Keratinocyte (primary cell): Measurements from ENCODE around the gene SLC6A3. TPM values are rescaled to one million over a fixed set of nuclear protein-coding genes. Genes with fewer than 3 reads are reported as not detected.

Experiments
- DNase-seq: peaks from one replicate; pipeline ENCODE4 v3.0.0-alpha.2; 2011; ENCODE audit warnings: low read depth, missing footprints, low spot score
- FAIRE-seq: peaks from 2 replicates; lab custom pipeline; 2011; peaks lifted over from hg19 to GRCh38; lab: Jason Lieb, UNC
- H2AFZ ChIP-seq: 2 replicates; pipeline ENCODE4 v1.6.0; 2012; ENCODE audit warnings: low read length, control low read depth, inconsistent platforms; ENCODE audit not compliant: control insufficient read depth
- H3K27ac ChIP-seq: 2 replicates; pipeline ENCODE4 v1.5.1; 2011; ENCODE audit warnings: low read length; ENCODE audit not compliant: control insufficient read depth, insufficient read depth
- H3K27me3 ChIP-seq: 3 replicates; pipeline ENCODE4 v1.6.0; 2011; ENCODE audit warnings: low read length; ENCODE audit not compliant: control insufficient read depth, insufficient read depth; ENCODE audit errors: extremely low read depth
- H3K36me3 ChIP-seq, 2 experiments: 2 replicates in 1 of 2; 3 replicates in 1 of 2; pipeline ENCODE4 v1.5.1; 2011; ENCODE audit warnings: low read length in 2 of 2, mild to moderate bottlenecking in 1 of 2; ENCODE audit not compliant: control insufficient read depth in 2 of 2, insufficient read depth in 2 of 2; ENCODE audit errors: extremely low read depth in 1 of 2
- H3K4me1 ChIP-seq: 3 replicates; pipeline ENCODE4 v1.5.1; 2011; ENCODE audit warnings: low read length; ENCODE audit not compliant: control insufficient read depth, insufficient read depth; ENCODE audit errors: extremely low read depth
- H3K4me2 ChIP-seq: 3 replicates; pipeline ENCODE4 v1.6.0; 2011; ENCODE audit warnings: low read depth, low read length; ENCODE audit not compliant: control insufficient read depth, insufficient read depth; ENCODE audit errors: extremely low read depth
- H3K4me3 ChIP-seq, 3 experiments: fragments of 200-600 bp in 1 of 3; sonication (generic) in 1 of 3; 2 replicates in 2 of 3; 3 replicates in 1 of 3; pipeline ENCODE4 v1.5.1; 2011 to 2016; ENCODE audit warnings: low read length in 3 of 3, mild to moderate bottlenecking in 3 of 3, control low read depth in 2 of 3, inconsistent platforms in 1 of 3, low read depth in 1 of 3, mixed read lengths in 1 of 3, mixed run types in 1 of 3, moderate library complexity in 1 of 3; ENCODE audit not compliant: control insufficient read depth in 2 of 3, insufficient read depth in 2 of 3; ENCODE audit errors: extremely low read depth in 1 of 3
- H3K79me2 ChIP-seq: 2 replicates; pipeline ENCODE4 v1.6.0; 2012; ENCODE audit warnings: low read length; ENCODE audit not compliant: control insufficient read depth, insufficient read depth
- H3K9ac ChIP-seq: 3 replicates; pipeline ENCODE4 v1.6.0; 2011; ENCODE audit warnings: low read length; ENCODE audit not compliant: control insufficient read depth, insufficient read depth; ENCODE audit errors: extremely low read depth
- H3K9me1 ChIP-seq: 3 replicates; pipeline ENCODE4 v1.6.0; 2011; ENCODE audit warnings: low read length; ENCODE audit not compliant: control insufficient read depth, insufficient read depth; ENCODE audit errors: extremely low read depth
- H3K9me3 ChIP-seq: 2 replicates; pipeline ENCODE4 v1.5.1; 2012; ENCODE audit warnings: low read depth, low read length; ENCODE audit not compliant: control insufficient read depth
- H4K20me1 ChIP-seq: 3 replicates; pipeline ENCODE4 v1.6.0; 2011; ENCODE audit warnings: low read length; ENCODE audit not compliant: control insufficient read depth, insufficient read depth; ENCODE audit errors: extremely low read depth
- CTCF ChIP-seq, 3 experiments: IDR thresholded peaks in 1 of 3; conservative IDR thresholded peaks in 1 of 3; optimal IDR thresholded peaks in 1 of 3; 2 replicates in 2 of 3; 3 replicates in 1 of 3; pipeline versions ENCODE3 to v1.5.1; 2011; ENCODE audit warnings: low read length in 3 of 3, mild to moderate bottlenecking in 3 of 3, moderate library complexity in 2 of 3, control low read depth in 1 of 3, inconsistent platforms in 1 of 3; ENCODE audit not compliant: insufficient read depth in 2 of 3; ENCODE audit errors: extremely low read depth in 1 of 3
- EZH2 ChIP-seq: IDR thresholded peaks from one replicate; pipeline ENCODE4 v1.6.1; 2012; ENCODE audit warnings: inconsistent platforms, mild to moderate bottlenecking, low read length, moderate library complexity
- dilution Hi-C: fragments of 300-500 bp; cut with MboI; formaldehyde crosslinking; loops from one replicate; pipeline ENCODE4 v1.7.0; 2020; ENCODE audit warnings: low sequenced_read_pairs; ENCODE audit not compliant: extremely low pct_ligation_motif_present
- polyA plus RNA-seq, 5 experiments: library from polyadenylated mRNA; depleted of rRNA in 3 of 5; stranded (reverse) in 3 of 5; stranded (forward) in 1 of 5; unstranded in 1 of 5; fragments of >200 nt; gene quantifications; 1 replicate in 1 of 5; 2 replicates in 3 of 5; 3 replicates in 1 of 5; pipeline versions ENCODE4 v1.2.1 to v1.2.3, GENCODE V29; 2011 to 2012; ENCODE audit warnings: missing spikeins in 2 of 5, low read depth in 1 of 5, low replicate concordance in 1 of 5

The SLC6A3 gene
- polyA plus RNA-seq, 1 donor (not counting 4 experiments of a cell fraction or from before 2014, with no cell fraction given), result 0.03 TPM

GRCh38 chr5:1444361-1445189 lies 665 bp downstream of the SLC6A3 start:
- Histone ChIP-seq H3K27me3 (peaks cover 64% of the 10 kb centered on the region), H3K9me1 (no peaks in the 10 kb centered on the region), H3K4me1 (no peaks in the 10 kb centered on the region), H4K20me1 (no peaks in the 10 kb centered on the region), H3K79me2 (no peaks in the 10 kb centered on the region), H3K4me2 (no peak overlapping the region), H2AFZ (no peak overlapping the region), H3K36me3 (no peaks in the 10 kb centered on the region), H3K27ac (no peak overlapping the region), H3K4me3 (no peak overlapping the region), H3K9ac (no peak overlapping the region), H3K9me3 (no peaks in the 10 kb centered on the region)
- TF ChIP-seq CTCF (optimal IDR thresholded peaks at IDR 0.05 in 1 of 3, IDR thresholded peaks at IDR 0.05 in 1 of 3, conservative IDR thresholded peaks at IDR 0.05 in 1 of 3; ENCODE audit: extremely low read depth in 1 of 3, insufficient read depth in 2 of 3, low read length in 3 of 3) (no peak), EZH2 (peak; percentile 96)
- no peak for FAIRE-seq
- no peak for DNase-seq
- dilution Hi-C loops, result no loop called here

- H3K79me2 ChIP-seq, result no peaks in the 10 kb centered on the region
- dilution Hi-C loops, result no loop called here
- no peak for FAIRE-seq
- H3K27ac ChIP-seq, result no peak overlapping the region
- H2AFZ ChIP-seq, result no peak overlapping the region
- no peak for DNase-seq
- no peaks in the 10 kb centered on the region for H4K20me1 ChIP-seq
- H3K4me1 ChIP-seq, result no peaks in the 10 kb centered on the region
- H3K4me3 ChIP-seq, result no peak overlapping the region
- no peaks in the 10 kb centered on the region for H3K9me3 ChIP-seq
- H3K4me2 ChIP-seq, result no peak overlapping the region
- H3K9me1 ChIP-seq, result no peaks in the 10 kb centered on the region
- H3K9ac ChIP-seq, result no peak overlapping the region
- H3K27me3 ChIP-seq, result peaks cover 64% of the 10 kb centered on the region
- no peak for TF ChIP-seq CTCF (optimal IDR thresholded peaks at IDR 0.05 in 1 of 3, IDR thresholded peaks at IDR 0.05 in 1 of 3, conservative IDR thresholded peaks at IDR 0.05 in 1 of 3; ENCODE audit: extremely low read depth in 1 of 3, insufficient read depth in 2 of 3, low read length in 3 of 3)
- no peak for TF ChIP-seq EZH2
- H3K36me3 ChIP-seq, result no peaks in the 10 kb centered on the region
These were observed 1.3 kb downstream of the SLC6A3 start for GRCh38 chr5:1443991-1444360.
